IPS-NIHi11 (cell line): Measurements from ENCODE around the gene ELOVL7.
"Not testable (repeated sequence)": the region's sequence is repeated elsewhere in the genome, so short reads cannot be mapped to it uniquely, and the experiment has no call there.

Source experiments
- DNase-seq: peaks from one replicate; pipeline ENCODE4 v3.0.0; 2012; ENCODE audit warnings: mixed read lengths, low spot score

ELOVL7 gene

GRCh38 chr5:60830581-60831127, 13.4 kb downstream of the ELOVL7 start:
- DNase-seq: no peak

GRCh38 chr5:60829490-60830266, 14.4 kb downstream of the ELOVL7 start:
- no peak for DNase-seq

- DNase-seq: no peak
These were observed 16.9 kb downstream of the ELOVL7 start for GRCh38 chr5:60827201-60827600.

- DNase-seq: no peak
These were observed 17.4 kb downstream of the ELOVL7 start for GRCh38 chr5:60826653-60827052.

- no peak for DNase-seq
These were observed 20.5 kb downstream of the ELOVL7 start for GRCh38 chr5:60823574-60823973.

GRCh38 chr5:60822285-60822556, 21.8 kb downstream of the ELOVL7 start:
- DNase-seq: no peak

GRCh38 chr5:60821488-60822284, 22.4 kb downstream of the ELOVL7 start:
- DNase-seq: no peak

- DNase-seq: no peak
These were observed 23.2 kb downstream of the ELOVL7 start for GRCh38 chr5:60820593-60821487.

- DNase-seq: not testable (repeated sequence)
These were observed 27.9 kb downstream of the ELOVL7 start for GRCh38 chr5:60816138-60816537.

GRCh38 chr5:60814498-60814897, 29.6 kb downstream of the ELOVL7 start:
- no peak for DNase-seq

- DNase-seq: no peak
These were observed 31.6 kb downstream of the ELOVL7 start for GRCh38 chr5:60812426-60812825.

GRCh38 chr5:60811105-60811504, 33.0 kb downstream of the ELOVL7 start:
- DNase-seq: no peak

GRCh38 chr5:60810438-60811085, 33.5 kb downstream of the ELOVL7 start:
- no peak for DNase-seq

GRCh38 chr5:60809891-60810425, 34.1 kb downstream of the ELOVL7 start:
- no peak for DNase-seq

- no peak for DNase-seq
These were observed 37.4 kb downstream of the ELOVL7 start for GRCh38 chr5:60806591-60807243.

- no peak for DNase-seq
These were observed 38.6 kb downstream of the ELOVL7 start for GRCh38 chr5:60805463-60805862.

- DNase-seq: no peak
These were observed 40.4 kb downstream of the ELOVL7 start for GRCh38 chr5:60803712-60804111.

GRCh38 chr5:60802986-60803385, 41.1 kb downstream of the ELOVL7 start:
- no peak for DNase-seq

- DNase-seq: no peak
These were observed 41.8 kb downstream of the ELOVL7 start for GRCh38 chr5:60802226-60802625.

- no peak for DNase-seq
These were observed 46.5 kb downstream of the ELOVL7 start for GRCh38 chr5:60797482-60798153.
